Astrocyte of the cerebellum (primary cell): ENCODE measurements around the gene SLC6A20.

Experiments used
- DNase-seq: peaks from one replicate; pipeline ENCODE4 v3.0.0-alpha.2; 2011; ENCODE audit warnings: low read depth
- H3K4me3 ChIP-seq: 2 replicates; pipeline ENCODE4 v1.5.1; 2011; ENCODE audit warnings: mild to moderate bottlenecking, low read depth, low read length, moderate library complexity
- in situ Hi-C: cut with HindIII; loops from 2 replicates; pipeline ENCODE4 v1.10.0; 2017; ENCODE audit warnings: low sequenced_read_pairs
- TF ChIP-seq, protein P1 (sequence below): IDR thresholded peaks from 2 replicates; pipeline ENCODE4 v1.5.1; 2012; ENCODE audit warnings: low read length, low read depth, moderate library complexity, mild to moderate bottlenecking; ENCODE audit errors: missing control alignments

Gene SLC6A20

DNA sequence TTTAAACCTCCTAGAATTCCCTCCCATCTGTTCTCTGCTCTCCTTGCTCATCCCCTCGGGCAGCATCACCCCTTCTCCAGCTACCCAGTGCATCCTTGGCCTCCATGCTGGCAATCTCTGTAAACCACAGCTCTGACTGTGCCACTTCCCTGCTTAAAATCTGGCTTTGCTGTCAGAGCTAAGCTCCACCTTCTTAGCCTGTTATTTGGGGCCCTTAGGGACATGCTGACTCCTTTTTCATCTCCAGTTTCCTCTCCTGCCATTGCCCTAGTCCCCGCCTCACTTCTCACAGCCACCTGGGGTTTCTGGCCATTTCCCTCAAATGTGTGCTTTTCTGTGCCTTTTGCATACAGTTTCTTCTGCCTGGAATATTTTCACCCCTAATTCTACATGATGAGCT is 5.7 kb downstream of the SLC6A20 start:
- no peak for DNase-seq
- no peak overlapping the region for H3K4me3 ChIP-seq
- TF ChIP-seq, protein P1, sequence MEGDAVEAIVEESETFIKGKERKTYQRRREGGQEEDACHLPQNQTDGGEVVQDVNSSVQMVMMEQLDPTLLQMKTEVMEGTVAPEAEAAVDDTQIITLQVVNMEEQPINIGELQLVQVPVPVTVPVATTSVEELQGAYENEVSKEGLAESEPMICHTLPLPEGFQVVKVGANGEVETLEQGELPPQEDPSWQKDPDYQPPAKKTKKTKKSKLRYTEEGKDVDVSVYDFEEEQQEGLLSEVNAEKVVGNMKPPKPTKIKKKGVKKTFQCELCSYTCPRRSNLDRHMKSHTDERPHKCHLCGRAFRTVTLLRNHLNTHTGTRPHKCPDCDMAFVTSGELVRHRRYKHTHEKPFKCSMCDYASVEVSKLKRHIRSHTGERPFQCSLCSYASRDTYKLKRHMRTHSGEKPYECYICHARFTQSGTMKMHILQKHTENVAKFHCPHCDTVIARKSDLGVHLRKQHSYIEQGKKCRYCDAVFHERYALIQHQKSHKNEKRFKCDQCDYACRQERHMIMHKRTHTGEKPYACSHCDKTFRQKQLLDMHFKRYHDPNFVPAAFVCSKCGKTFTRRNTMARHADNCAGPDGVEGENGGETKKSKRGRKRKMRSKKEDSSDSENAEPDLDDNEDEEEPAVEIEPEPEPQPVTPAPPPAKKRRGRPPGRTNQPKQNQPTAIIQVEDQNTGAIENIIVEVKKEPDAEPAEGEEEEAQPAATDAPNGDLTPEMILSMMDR = no peak
- in situ Hi-C loops = no loop called here

DNA sequence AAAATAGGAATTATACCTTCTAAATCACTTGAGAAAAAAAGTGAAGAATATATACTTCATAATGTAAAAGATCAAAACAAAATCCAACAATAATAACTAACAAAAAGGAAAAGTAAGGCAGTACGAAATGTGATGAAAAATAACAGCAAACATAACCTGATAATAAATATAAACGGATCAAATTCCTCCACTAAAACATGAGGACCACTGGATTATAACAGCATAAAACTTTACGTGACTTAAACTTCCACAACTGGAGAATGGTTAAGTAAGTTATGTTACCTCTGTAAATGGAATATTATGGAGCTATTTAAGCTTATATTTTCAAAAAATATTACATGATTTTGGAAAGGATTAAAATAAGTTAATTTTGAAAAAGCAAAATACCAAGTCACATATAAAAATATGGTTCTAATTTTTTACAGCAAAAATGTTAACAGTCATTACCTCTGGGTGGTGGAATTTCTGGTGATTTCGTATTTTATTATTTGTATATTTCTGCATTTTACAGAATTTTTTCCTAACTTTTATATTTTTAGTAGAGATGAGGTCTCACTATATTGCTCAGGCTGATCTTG is 7.0 kb downstream of the SLC6A20 start:
- TF ChIP-seq, protein P1 = no peak
- DNase-seq = no peak
- in situ Hi-C loops = no loop called here
- no peak overlapping the region for H3K4me3 ChIP-seq

DNA sequence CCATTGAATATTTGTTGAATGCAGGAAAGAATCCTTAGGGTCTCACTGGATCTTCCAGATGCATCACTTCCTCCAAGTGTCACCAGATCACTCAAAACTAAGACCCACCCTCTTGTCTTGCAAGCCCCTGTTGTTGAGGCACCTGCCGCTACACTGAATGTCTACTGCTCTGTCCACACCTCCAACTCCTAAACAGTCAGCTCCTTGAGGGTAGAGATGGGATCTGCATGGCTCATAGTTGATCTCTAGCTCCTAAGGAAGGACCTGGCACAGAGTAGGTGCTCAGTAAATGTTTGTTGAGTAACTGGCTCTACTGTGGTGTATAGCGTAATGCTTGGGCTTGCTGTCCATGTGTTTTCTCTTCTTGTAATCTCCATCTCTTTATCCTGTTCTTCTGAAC is 8.8 kb downstream of the SLC6A20 start:
- TF ChIP-seq, protein P1 = no peak
- no peak overlapping the region for H3K4me3 ChIP-seq
- in situ Hi-C loops = no loop called here
- no peak for DNase-seq

GRCh38 chr3:45786801-45787495 is 9.4 kb downstream of the SLC6A20 start:
- no peak for DNase-seq
- H3K4me3 ChIP-seq = no peak overlapping the region
- in situ Hi-C loops = no loop called here
- TF ChIP-seq, protein P1 = no peak

DNA sequence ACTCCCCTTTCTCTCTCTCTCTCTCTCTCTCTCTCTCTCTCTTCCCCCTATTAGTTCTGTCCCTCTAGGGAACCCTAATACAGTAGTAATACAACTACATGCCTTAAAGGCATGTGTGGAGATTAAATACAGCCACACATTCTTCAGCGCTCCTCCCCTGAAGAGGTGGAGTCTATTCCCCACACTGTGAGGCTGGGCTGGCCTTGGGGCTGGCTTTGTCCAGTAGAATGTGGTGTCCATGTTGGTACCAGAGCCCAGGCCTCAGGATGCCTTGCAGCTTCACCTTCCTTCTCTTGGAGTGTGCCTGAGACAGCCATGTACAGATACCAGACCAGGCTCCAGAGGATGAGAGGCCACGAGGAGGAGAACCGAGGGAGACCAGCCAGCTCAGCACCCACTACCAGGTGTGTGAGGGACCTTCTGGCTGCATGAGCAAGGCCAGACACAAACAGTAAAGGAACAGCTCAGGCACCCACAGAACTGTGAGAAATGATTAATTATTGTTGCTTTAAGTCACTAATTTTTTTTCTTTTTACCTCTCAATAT is 10.7 kb downstream of the SLC6A20 start:
- in situ Hi-C loops = no loop called here
- H3K4me3 ChIP-seq = no peak overlapping the region
- TF ChIP-seq, protein P1 = no peak

GRCh38 chr3:45783667-45784066 is 12.7 kb downstream of the SLC6A20 start:
- in situ Hi-C loops = no loop called here
- TF ChIP-seq, protein P1 = no peak
- no peak for DNase-seq
- no peak overlapping the region for H3K4me3 ChIP-seq

More for the DNA sequence above, 10.7 kb downstream of the SLC6A20 start:
- no peak for DNase-seq
